GM12891 (cell line): ENCODE data around the gene VSTM2B.

ENCODE experiments used
- POLR2A ChIP-seq: IDR thresholded peaks from 2 replicates; pipeline ENCODE4 v1.6.1; 2011; ENCODE audit warnings: low read depth, low read length, control low read depth
- POLR2AphosphoS5 ChIP-seq: IDR thresholded peaks from 2 replicates; pipeline ENCODE4 v1.6.1; 2011; ENCODE audit warnings: low read depth, low read length, control low read depth

GRCh38 chr19:29491995-29492577, 33.7 kb upstream of the VSTM2B start:
- TF ChIP-seq POLR2AphosphoS5 (no peak), POLR2A (no peak)
